Muscle layer of colon (tissue), 2 donors: ENCODE data around the gene TDG.
"Not testable (repeated sequence)": the region's sequence is repeated elsewhere in the genome, so short reads cannot be mapped to it uniquely, and the experiment has no call there.

ENCODE experiments used
- H3K27ac ChIP-seq: one replicate; pipeline ENCODE4 v1.7.0; 2013; ENCODE audit warnings: low read depth, mild to moderate bottlenecking, low read length, moderate library complexity
- H3K27me3 ChIP-seq, 2 donors: one replicate each; pipeline ENCODE4 v1.7.0; 2013; ENCODE audit warnings: low read length in 2 of 2, mild to moderate bottlenecking in 2 of 2; ENCODE audit not compliant: insufficient read depth in 2 of 2, control insufficient read depth in 1 of 2
- H3K36me3 ChIP-seq: one replicate; pipeline ENCODE4 v1.7.0; 2013; ENCODE audit warnings: mild to moderate bottlenecking, low read length; ENCODE audit not compliant: insufficient read depth
- H3K4me1 ChIP-seq: one replicate; pipeline ENCODE4 v1.7.0; 2013; ENCODE audit warnings: mild to moderate bottlenecking, low read length; ENCODE audit not compliant: insufficient read depth
- H3K4me3 ChIP-seq, 2 donors: one replicate each; pipeline ENCODE4 v1.7.0; 2013; ENCODE audit warnings: low read length in 2 of 2, low read depth in 1 of 2, mild to moderate bottlenecking in 1 of 2, moderate library complexity in 1 of 2
- H3K9ac ChIP-seq: one replicate; pipeline ENCODE4 v1.7.0; 2013; ENCODE audit warnings: low read length
- H3K9me3 ChIP-seq: one replicate; pipeline ENCODE4 v1.7.0; 2013; ENCODE audit warnings: mild to moderate bottlenecking, low read length
- donor health status: abdominal sarcoma.
- donor health status: Adenocarcinoma of cecum.

Gene TDG

GRCh38 chr12:104002686-104003085, 37.0 kb downstream of the TDG start:
- no peaks in the 10 kb centered on the region for H3K9me3 ChIP-seq
- H3K4me3 ChIP-seq: no peak overlapping the region
- H3K9ac ChIP-seq: no peak overlapping the region
- H3K36me3 ChIP-seq: no peaks in the 10 kb centered on the region
- no peaks in the 10 kb centered on the region for H3K27me3 ChIP-seq
- H3K27ac ChIP-seq: no peak overlapping the region
- no peaks in the 10 kb centered on the region for H3K4me1 ChIP-seq

GRCh38 chr12:104003596-104003995, 37.9 kb downstream of the TDG start:
- no peak overlapping the region for H3K27ac ChIP-seq
- no peaks in the 10 kb centered on the region for H3K9me3 ChIP-seq
- H3K4me3 ChIP-seq: no peak overlapping the region
- no peaks in the 10 kb centered on the region for H3K36me3 ChIP-seq
- H3K9ac ChIP-seq: no peak overlapping the region
- H3K4me1 ChIP-seq: no peaks in the 10 kb centered on the region
- H3K27me3 ChIP-seq: no peaks in the 10 kb centered on the region

GRCh38 chr12:104006929-104007328, 41.3 kb downstream of the TDG start:
- Histone ChIP-seq H3K9me3 (no peaks in the 10 kb centered on the region), H3K4me1 (no peaks in the 10 kb centered on the region), H3K9ac (no peak overlapping the region), H3K4me3 (no peak overlapping the region), H3K27ac (no peak overlapping the region), H3K27me3 (no peaks in the 10 kb centered on the region), H3K36me3 (peaks cover 4% of the 10 kb centered on the region)

GRCh38 chr12:104010121-104010520, 44.4 kb downstream of the TDG start:
- peaks cover 15% of the 10 kb centered on the region for H3K36me3 ChIP-seq
- no peaks in the 10 kb centered on the region for H3K9me3 ChIP-seq
- H3K27me3 ChIP-seq: no peaks in the 10 kb centered on the region
- H3K9ac ChIP-seq: no peak overlapping the region
- H3K4me3 ChIP-seq: no peak overlapping the region
- no peaks in the 10 kb centered on the region for H3K4me1 ChIP-seq
- H3K27ac ChIP-seq: no peak overlapping the region

GRCh38 chr12:104010606-104011169, 45.0 kb downstream of the TDG start:
- Histone ChIP-seq H3K27me3 (no peaks in the 10 kb centered on the region), H3K9me3 (no peaks in the 10 kb centered on the region), H3K27ac (no peak overlapping the region), H3K4me3 (no peak overlapping the region), H3K4me1 (no peaks in the 10 kb centered on the region), H3K36me3 (peaks cover 18% of the 10 kb centered on the region), H3K9ac (no peak overlapping the region)

GRCh38 chr12:104011253-104011652, 45.6 kb downstream of the TDG start:
- Histone ChIP-seq H3K27ac (no peak overlapping the region), H3K27me3 (no peaks in the 10 kb centered on the region)

GRCh38 chr12:104012331-104012730, 46.7 kb downstream of the TDG start:
- H3K27me3 ChIP-seq: no peaks in the 10 kb centered on the region
- no peak overlapping the region for H3K27ac ChIP-seq
- H3K4me3 ChIP-seq: no peak overlapping the region
- H3K9ac ChIP-seq: no peak overlapping the region
- no peaks in the 10 kb centered on the region for H3K9me3 ChIP-seq
- H3K36me3 ChIP-seq: peaks cover 18% of the 10 kb centered on the region
- no peaks in the 10 kb centered on the region for H3K4me1 ChIP-seq

More at GRCh38 chr12:104011253-104011652, 45.6 kb downstream of the TDG start:
- H3K9me3 ChIP-seq: no peaks in the 10 kb centered on the region
- no peaks in the 10 kb centered on the region for H3K4me1 ChIP-seq
- H3K4me3 ChIP-seq: no peak overlapping the region
- H3K36me3 ChIP-seq: peaks cover 18% of the 10 kb centered on the region
- H3K9ac ChIP-seq: no peak overlapping the region

GRCh38 chr12:104021862-104022261, 56.2 kb downstream of the TDG start:
- H3K4me3 ChIP-seq, H3K9me3 ChIP-seq, H3K9ac ChIP-seq, H3K27ac ChIP-seq, H3K4me1 ChIP-seq, H3K27me3 ChIP-seq, H3K36me3 ChIP-seq: not testable (repeated sequence)

GRCh38 chr12:104022786-104023185, 57.1 kb downstream of the TDG start:
- no peak overlapping the region for H3K9ac ChIP-seq

GRCh38 chr12:104023710-104024109, 58.0 kb downstream of the TDG start:
- Histone ChIP-seq H3K9ac (no peak overlapping the region), H3K36me3 (no peaks in the 10 kb centered on the region), H3K9me3 (no peaks in the 10 kb centered on the region), H3K4me1 (no peaks in the 10 kb centered on the region), H3K27ac (no peak overlapping the region), H3K27me3 (no peaks in the 10 kb centered on the region), H3K4me3 (no peak overlapping the region)

More at GRCh38 chr12:104022786-104023185, 57.1 kb downstream of the TDG start:
- no peaks in the 10 kb centered on the region for H3K4me1 ChIP-seq
- no peaks in the 10 kb centered on the region for H3K36me3 ChIP-seq
- H3K9me3 ChIP-seq: no peaks in the 10 kb centered on the region
- H3K27ac ChIP-seq: no peak overlapping the region
- H3K27me3 ChIP-seq: no peaks in the 10 kb centered on the region
- no peak overlapping the region for H3K4me3 ChIP-seq

GRCh38 chr12:104024348-104024747, 58.7 kb downstream of the TDG start:
- no peaks in the 10 kb centered on the region for H3K9me3 ChIP-seq
- no peaks in the 10 kb centered on the region for H3K27me3 ChIP-seq
- no peaks in the 10 kb centered on the region for H3K4me1 ChIP-seq
- H3K4me3 ChIP-seq: no peak overlapping the region
- H3K27ac ChIP-seq: no peak overlapping the region
- no peaks in the 10 kb centered on the region for H3K36me3 ChIP-seq
- no peak overlapping the region for H3K9ac ChIP-seq

- no peaks in the 10 kb centered on the region for H3K36me3 ChIP-seq
- H3K27ac ChIP-seq: no peak overlapping the region
- no peaks in the 10 kb centered on the region for H3K27me3 ChIP-seq
- no peak overlapping the region for H3K9ac ChIP-seq
- H3K4me3 ChIP-seq: no peak overlapping the region
- no peaks in the 10 kb centered on the region for H3K4me1 ChIP-seq
- no peaks in the 10 kb centered on the region for H3K9me3 ChIP-seq
Measured at GRCh38 chr12:104025771-104026170, 60.1 kb downstream of the TDG start.
